ENCODE results near the gene THBS1.

DNA sequence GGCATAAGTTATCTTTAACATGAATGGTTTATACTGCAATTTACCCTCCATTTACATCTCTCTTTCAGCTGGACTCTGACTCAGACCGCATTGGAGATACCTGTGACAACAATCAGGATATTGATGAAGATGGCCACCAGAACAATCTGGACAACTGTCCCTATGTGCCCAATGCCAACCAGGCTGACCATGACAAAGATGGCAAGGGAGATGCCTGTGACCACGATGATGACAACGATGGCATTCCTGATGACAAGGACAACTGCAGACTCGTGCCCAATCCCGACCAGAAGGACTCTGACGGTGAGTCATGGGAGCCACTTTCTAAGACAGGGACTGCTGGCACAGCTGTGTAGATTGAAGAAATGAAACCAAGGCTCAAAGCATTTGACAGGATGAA lies 11.6 kb downstream of the THBS1 start:
- TF ChIP-seq CTCF (IDR thresholded peaks at IDR 0.05) (no peak), EZH2 (IDR thresholded peaks at IDR 0.05; ENCODE audit: borderline replicate concordance, insufficient read depth, low read depth, low read length, poor library complexity, severe bottlenecking) (no peak)
